Measurements from ENCODE around the gene DSCAML1.

DNA sequence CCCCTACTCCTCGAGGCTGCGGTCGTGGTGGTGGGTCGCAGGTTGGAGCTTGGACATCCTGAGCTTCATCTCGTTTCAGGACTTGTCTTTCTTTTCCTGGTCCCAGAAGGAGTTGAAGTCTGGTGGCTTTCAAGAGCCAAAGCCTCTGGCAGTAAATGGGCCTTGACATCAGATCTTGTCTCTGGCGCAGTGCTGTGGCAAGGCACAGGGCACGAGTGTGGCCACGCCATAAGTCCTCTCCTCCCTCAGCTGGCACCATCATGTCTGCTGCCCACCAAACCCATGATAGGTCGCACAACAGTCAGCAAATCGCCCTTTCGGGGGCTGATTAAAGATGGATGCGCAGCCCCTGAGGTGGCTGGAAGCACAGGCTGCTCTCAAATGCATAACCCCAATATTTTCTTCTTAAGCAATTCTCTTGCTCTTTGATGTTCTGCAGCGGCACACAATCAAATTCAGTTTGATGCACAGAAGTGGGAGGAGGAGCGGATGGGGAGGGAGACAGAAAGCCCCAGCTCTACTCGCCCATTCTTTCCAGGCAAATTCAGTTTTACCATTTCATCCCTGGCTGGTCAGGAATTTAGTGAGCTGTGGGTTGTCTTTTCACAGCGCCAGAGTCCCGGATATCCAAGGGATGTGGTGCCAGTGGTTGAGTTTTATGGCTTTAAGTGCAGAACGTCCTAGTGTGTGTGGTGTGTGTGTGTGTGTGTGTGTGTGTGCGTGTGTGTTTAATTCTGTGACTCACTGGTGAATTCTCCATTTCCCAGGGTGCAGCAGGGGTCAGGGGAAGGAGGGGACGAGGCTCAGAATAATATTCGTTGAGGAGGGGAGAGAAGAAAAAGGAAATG lies 162.0 kb downstream of the DSCAML1 start:
- TF ChIP-seq, protein P1, sequence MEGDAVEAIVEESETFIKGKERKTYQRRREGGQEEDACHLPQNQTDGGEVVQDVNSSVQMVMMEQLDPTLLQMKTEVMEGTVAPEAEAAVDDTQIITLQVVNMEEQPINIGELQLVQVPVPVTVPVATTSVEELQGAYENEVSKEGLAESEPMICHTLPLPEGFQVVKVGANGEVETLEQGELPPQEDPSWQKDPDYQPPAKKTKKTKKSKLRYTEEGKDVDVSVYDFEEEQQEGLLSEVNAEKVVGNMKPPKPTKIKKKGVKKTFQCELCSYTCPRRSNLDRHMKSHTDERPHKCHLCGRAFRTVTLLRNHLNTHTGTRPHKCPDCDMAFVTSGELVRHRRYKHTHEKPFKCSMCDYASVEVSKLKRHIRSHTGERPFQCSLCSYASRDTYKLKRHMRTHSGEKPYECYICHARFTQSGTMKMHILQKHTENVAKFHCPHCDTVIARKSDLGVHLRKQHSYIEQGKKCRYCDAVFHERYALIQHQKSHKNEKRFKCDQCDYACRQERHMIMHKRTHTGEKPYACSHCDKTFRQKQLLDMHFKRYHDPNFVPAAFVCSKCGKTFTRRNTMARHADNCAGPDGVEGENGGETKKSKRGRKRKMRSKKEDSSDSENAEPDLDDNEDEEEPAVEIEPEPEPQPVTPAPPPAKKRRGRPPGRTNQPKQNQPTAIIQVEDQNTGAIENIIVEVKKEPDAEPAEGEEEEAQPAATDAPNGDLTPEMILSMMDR (IDR thresholded peaks at IDR 0.05), result no peak
- TF ChIP-seq POLR2A (IDR thresholded peaks at IDR 0.05), result no peak
